ENCODE data around the gene JAZF1. TPM values are rescaled to one million over a fixed set of nuclear protein-coding genes. Genes with fewer than 3 reads are reported as not detected.

The JAZF1 gene
- total RNA-seq, 1 experiment from 2014 or later: 1.5 TPM

GRCh38 chr7:27871086-27871485 is 309.5 kb downstream of the JAZF1 start:
- Histone ChIP-seq H3K9me3 (ENCODE audit: low read depth, low read length, poor library complexity, severe bottlenecking) (no peaks in the 10 kb centered on the region), H3K36me3 (ENCODE audit: insufficient read depth, low read length, poor library complexity, severe bottlenecking) (no peaks in the 10 kb centered on the region), H3K4me3 (ENCODE audit: low read depth, low read length, poor library complexity, severe bottlenecking) (no peak overlapping the region), H3K27ac (ENCODE audit: low read depth, low read length, poor library complexity, severe bottlenecking) (no peak overlapping the region), H3K4me1 (ENCODE audit: insufficient read depth, low read length, poor library complexity, severe bottlenecking) (peaks cover 6% of the 10 kb centered on the region), H3K27me3 (replicated peaks; ENCODE audit: insufficient read depth, low read depth, low read length, poor library complexity) (no peaks in the 10 kb centered on the region)
- POLR2A ChIA-PET (ENCODE audit: low non-redundant PET): no interaction called here
- intact Hi-C loops (cut with micrococcal nuclease; ENCODE audit: unreplicated experiment): no loop called here
- DNase-seq (ENCODE audit: low spot score): no peak
- no TSS peak for BruUV-seq (replicated peaks)
- CTCF ChIA-PET: no interaction called here
- no peak for TF ChIP-seq EZH2 (IDR thresholded peaks at IDR 0.05; ENCODE audit: borderline replicate concordance, low read depth, low read length, poor library complexity, severe bottlenecking)
- TF ChIP-seq CTCF (conservative IDR thresholded peaks at IDR 0.05; ENCODE audit: low read depth, low read length): no peak

GRCh38 chr7:27870595-27870994 is 310.0 kb downstream of the JAZF1 start:
- H3K27me3 ChIP-seq (replicated peaks; ENCODE audit: insufficient read depth, low read depth, low read length, poor library complexity): no peaks in the 10 kb centered on the region
- BruUV-seq (replicated peaks): no TSS peak
- H3K27ac ChIP-seq (ENCODE audit: low read depth, low read length, poor library complexity, severe bottlenecking): no peak overlapping the region
- H3K36me3 ChIP-seq (ENCODE audit: insufficient read depth, low read length, poor library complexity, severe bottlenecking): no peaks in the 10 kb centered on the region
- no peak overlapping the region for H3K4me3 ChIP-seq (ENCODE audit: low read depth, low read length, poor library complexity, severe bottlenecking)
- ChIA-PET POLR2A (ENCODE audit: low non-redundant PET) (no interaction called here), CTCF (no interaction called here)
- H3K4me1 ChIP-seq (ENCODE audit: insufficient read depth, low read length, poor library complexity, severe bottlenecking): peaks cover 6% of the 10 kb centered on the region
- no peaks in the 10 kb centered on the region for H3K9me3 ChIP-seq (ENCODE audit: low read depth, low read length, poor library complexity, severe bottlenecking)
- intact Hi-C loops (cut with micrococcal nuclease; ENCODE audit: unreplicated experiment): no loop called here
- DNase-seq (ENCODE audit: low spot score): no peak
- no peak for TF ChIP-seq EZH2 (IDR thresholded peaks at IDR 0.05; ENCODE audit: borderline replicate concordance, low read depth, low read length, poor library complexity, severe bottlenecking)
- no peak for TF ChIP-seq CTCF (conservative IDR thresholded peaks at IDR 0.05; ENCODE audit: low read depth, low read length)

GRCh38 chr7:27869056-27869455 is 311.5 kb downstream of the JAZF1 start:
- intact Hi-C loops (cut with micrococcal nuclease; ENCODE audit: unreplicated experiment): no loop called here
- POLR2A ChIA-PET (ENCODE audit: low non-redundant PET): no interaction called here
- Histone ChIP-seq H3K36me3 (ENCODE audit: insufficient read depth, low read length, poor library complexity, severe bottlenecking) (no peaks in the 10 kb centered on the region), H3K27me3 (replicated peaks; ENCODE audit: insufficient read depth, low read depth, low read length, poor library complexity) (no peaks in the 10 kb centered on the region), H3K9me3 (ENCODE audit: low read depth, low read length, poor library complexity, severe bottlenecking) (no peaks in the 10 kb centered on the region), H3K27ac (ENCODE audit: low read depth, low read length, poor library complexity, severe bottlenecking) (no peak overlapping the region), H3K4me1 (ENCODE audit: insufficient read depth, low read length, poor library complexity, severe bottlenecking) (peaks cover 3% of the 10 kb centered on the region), H3K4me3 (ENCODE audit: low read depth, low read length, poor library complexity, severe bottlenecking) (no peak overlapping the region)
- TF ChIP-seq CTCF (conservative IDR thresholded peaks at IDR 0.05; ENCODE audit: low read depth, low read length) (no peak), EZH2 (IDR thresholded peaks at IDR 0.05; ENCODE audit: borderline replicate concordance, low read depth, low read length, poor library complexity, severe bottlenecking) (no peak)
- no peak for DNase-seq (ENCODE audit: low spot score)
- BruUV-seq (replicated peaks): no TSS peak
- CTCF ChIA-PET: no interaction called here
